GM12878 (cell line): Measurements from ENCODE around the gene ACVR1. TPM values are rescaled to one million over a fixed set of nuclear protein-coding genes. Genes with fewer than 3 reads are reported as not detected.

Experiments used
- ATAC-seq: fragments of 200-7000 bp; cut with Tn5 transposase; 3 replicates; pipeline ENCODE4 v1.9.1; 2020; ENCODE audit warnings: mild to moderate bottlenecking, moderate library complexity
- BruUV-seq: library from RNA; stranded (reverse); fragments of 400-500 nt; replicated peaks from 2 replicates; lab custom pipeline; 2021; lab: Mats Ljungman, UMichigan
- CTCF ChIA-PET: fragments of 300-600 bp; sonication (Branson Sonifier 250); formaldehyde crosslinking; extraction: SDS; loops from one replicate; lab custom pipeline; 2021; ENCODE audit warnings: inconsistent platforms; lab: Yijun Ruan, JAX
- POLR2A ChIA-PET: fragments of 350-600 bp; formaldehyde crosslinking; extraction: SDS; loops from one replicate; lab custom pipeline; 2021; ENCODE audit warnings: inconsistent platforms; lab: Charles Lee
- RAD21 ChIA-PET: fragments of 300-600 bp; sonication (Branson Sonifier 250); formaldehyde crosslinking; loops from one replicate; lab custom pipeline; 2023; ENCODE audit warnings: antibody characterized with exemption; ENCODE audit not compliant: unreplicated experiment; lab: Charles Lee
- SMC1A ChIA-PET: fragments of 300-600 bp; sonication (Branson Sonifier 250); formaldehyde crosslinking; loops from one replicate; lab custom pipeline; 2023; ENCODE audit not compliant: unreplicated experiment, uncharacterized antibody; lab: Charles Lee
- DNase-seq: peaks from one replicate; pipeline ENCODE4 v3.0.0-alpha.2; 2011; ENCODE audit warnings: low read depth, low spot score
- FAIRE-seq: peaks from 3 replicates; lab custom pipeline; 2011; peaks lifted over from hg19 to GRCh38; lab: Jason Lieb, UNC
- H2AFZ ChIP-seq: 2 replicates; pipeline ENCODE4 v1.6.0; 2011; ENCODE audit warnings: low read depth, low read length, control low read depth; ENCODE audit not compliant: control insufficient read depth
- H3K27ac ChIP-seq: 2 replicates; pipeline ENCODE4 v1.5.1; 2011; ENCODE audit warnings: control low read depth; ENCODE audit not compliant: control insufficient read depth, insufficient read depth
- H3K27me3 ChIP-seq, 2 experiments: replicated peaks in 1 of 2; 2 replicates each; pipeline versions ENCODE4 v1.6.0 to v1.6.1; 2011; ENCODE audit warnings: low read length in 1 of 2; ENCODE audit not compliant: control insufficient read depth in 2 of 2, insufficient read depth in 2 of 2
- H3K36me3 ChIP-seq, 2 experiments: 2 replicates each; pipeline ENCODE4 v1.5.1; 2011; ENCODE audit warnings: low read length in 1 of 2; ENCODE audit not compliant: control insufficient read depth in 2 of 2, insufficient read depth in 2 of 2
- H3K4me1 ChIP-seq: 2 replicates; pipeline ENCODE4 v1.6.1; 2011; ENCODE audit warnings: mild to moderate bottlenecking, low read length, moderate library complexity, mixed read lengths; ENCODE audit not compliant: control insufficient read depth, insufficient read depth
- H3K4me2 ChIP-seq: 2 replicates; pipeline ENCODE4 v1.6.0; 2011; ENCODE audit warnings: control low read depth; ENCODE audit not compliant: control insufficient read depth, insufficient read depth
- H3K4me3 ChIP-seq: fragments of 200-600 bp; sonication (generic); 2 replicates; pipeline ENCODE4 v1.5.1; 2016
- H3K79me2 ChIP-seq: 2 replicates; pipeline ENCODE4 v1.6.0; 2011; ENCODE audit warnings: low read length; ENCODE audit not compliant: control insufficient read depth, insufficient read depth
- H3K9ac ChIP-seq: 2 replicates; pipeline ENCODE4 v1.8.0; 2011; ENCODE audit warnings: low read length, control low read depth, mixed read lengths; ENCODE audit not compliant: control insufficient read depth, insufficient read depth
- H3K9me3 ChIP-seq: replicated peaks from 3 replicates; pipeline ENCODE4 v1.5.1; 2011; ENCODE audit warnings: mild to moderate bottlenecking, low read length; ENCODE audit not compliant: control insufficient read depth, insufficient read depth
- H4K20me1 ChIP-seq: 2 replicates; pipeline ENCODE4 v1.6.0; 2011; ENCODE audit not compliant: control insufficient read depth, insufficient read depth
- BCL11A ChIP-seq: IDR thresholded peaks from 2 replicates; pipeline ENCODE4 v1.6.1; 2011; ENCODE audit warnings: low read depth, low read length
- BCLAF1 ChIP-seq: fragments of 450-650 bp; IDR thresholded peaks from 2 replicates; pipeline ENCODE4 v1.6.1; 2017; ENCODE audit warnings: antibody characterized with exemption, mild to moderate bottlenecking, moderate library complexity
- BRCA1 ChIP-seq: IDR thresholded peaks from 2 replicates; pipeline ENCODE4 v1.6.1; 2011; ENCODE audit warnings: low read depth, low read length, improper control_type of control experiment
- CTCF ChIP-seq, 3 experiments: IDR thresholded peaks in 2 of 3; conservative IDR thresholded peaks in 1 of 3; 2 replicates each; pipeline ENCODE4 v1.5.1; 2011; ENCODE audit warnings: low read depth in 3 of 3, low read length in 3 of 3, mild to moderate bottlenecking in 3 of 3, control low read depth in 2 of 3, moderate library complexity in 2 of 3, inconsistent platforms in 1 of 3, mixed read lengths in 1 of 3; ENCODE audit not compliant: control insufficient read depth in 2 of 3, insufficient read depth in 1 of 3; ENCODE audit errors: extremely low read depth in 1 of 3
- ESRRA ChIP-seq: IDR thresholded peaks from 2 replicates; pipeline ENCODE4 v1.6.1; 2012; ENCODE audit warnings: mild to moderate bottlenecking, low read length, improper control_type of control experiment
- HDAC2 ChIP-seq: fragments of 200-600 bp; sonication (generic); IDR thresholded peaks from 2 replicates; pipeline ENCODE4 v1.6.1; 2017
- HDAC6 ChIP-seq: fragments of 200-600 bp; sonication (generic); IDR thresholded peaks from one replicate; pipeline ENCODE4 v1.8.0; 2017; ENCODE audit warnings: antibody characterized with exemption; ENCODE audit not compliant: unreplicated experiment
- HSF1 ChIP-seq: fragments of 150-350 bp; IDR thresholded peaks from 2 replicates; pipeline ENCODE4 v1.6.1; 2014; ENCODE audit warnings: mild to moderate bottlenecking, low read depth, low read length
- PAX5 ChIP-seq: IDR thresholded peaks from 2 replicates; pipeline ENCODE4 v1.6.1; 2011; ENCODE audit warnings: low read depth, low read length, borderline replicate concordance
- PRDM15 ChIP-seq: fragments of 450-650 bp; formaldehyde crosslinking; IDR thresholded peaks from 2 replicates; pipeline ENCODE4 v1.4.0; 2020; ENCODE audit warnings: mild to moderate bottlenecking, moderate library complexity
- RELA ChIP-seq: fragments of 450-650 bp; IDR thresholded peaks from 2 replicates; pipeline ENCODE4 v1.8.0; 2014; ENCODE audit warnings: borderline replicate concordance; ENCODE audit not compliant: partially characterized antibody
- SMAD5 ChIP-seq: IDR thresholded peaks from 2 replicates; pipeline ENCODE4 v1.6.1; 2016; ENCODE audit warnings: antibody characterized with exemption, low read depth
- SREBF1 ChIP-seq: IDR thresholded peaks from 2 replicates; pipeline ENCODE4 v1.6.1; 2012; ENCODE audit warnings: mild to moderate bottlenecking, low read length
- ZNF384 ChIP-seq: IDR thresholded peaks from 2 replicates; pipeline ENCODE4 v1.6.1; 2012; ENCODE audit warnings: low read depth, mild to moderate bottlenecking, low read length, improper control_type of control experiment, borderline replicate concordance
- ZZZ3 ChIP-seq: IDR thresholded peaks from 2 replicates; pipeline ENCODE4 v1.6.1; 2011; ENCODE audit warnings: low read depth; ENCODE audit not compliant: control insufficient read depth, insufficient read length
- WGBS: methylation state at CpG from one replicate; pipeline ENCODE4 v1.1.6; 2016; ENCODE audit warnings: low lambda C conversion rate; ENCODE audit not compliant: insufficient replicate concordance, insufficient coverage; ENCODE audit errors: missing lambda C conversion rate; 5-methylcytosine and 5-hydroxymethylcytosine counted together
- in situ Hi-C: fragments of 300-500 bp; cut with MboI; formaldehyde crosslinking; loops from 9 replicates; pipeline ENCODE4 v1.14.3; 2018; ENCODE audit warnings: mixed read lengths
- intact Hi-C: fragments of 100-400 bp; cut with micrococcal nuclease; formaldehyde crosslinking; loops from one replicate; pipeline ENCODE4 v1.14.2; 2022; ENCODE audit not compliant: unreplicated experiment
- polyA plus RNA-seq, 11 experiments: library from polyadenylated mRNA; depleted of rRNA in 4 of 11; unstranded in 6 of 11; stranded (reverse) in 5 of 11; fragments of >200 nt; fragmentation: Nextera tagmentation in 4 of 11; fragmentation: Illumina TruSeq in 1 of 11; extraction: Ambion mirVana in 4 of 11; extraction: Trizol in 1 of 11; gene quantifications; 1 replicate in 1 of 11; 2 replicates in 10 of 11; pipeline versions ENCODE4 v1.2.1 to v1.2.3, GENCODE V29; 2011 to 2016; ENCODE audit warnings: inconsistent platforms in 2 of 11, missing spikeins in 2 of 11, low read depth in 1 of 11
- total RNA-seq, 4 experiments: library from RNA; depleted of rRNA in 3 of 4; stranded (reverse); fragments of >200 nt in 3 of 4; fragmentation: Illumina TruSeq in 1 of 4; extraction: Trizol in 1 of 4; gene quantifications; 2 replicates each; pipeline versions ENCODE4 v1.2.1 to v1.2.3, GENCODE V29; 2013 to 2021

The ACVR1 gene
- total and polyA plus RNA-seq, 10 of the 15 experiments (the other 5 are each of a cell fraction or from before 2014, with no cell fraction given), result 0.06 to 0.24 (median 0.14) TPM; not detected in 4

- ChIA-PET RAD21 (no interaction called here), CTCF (no interaction called here), SMC1A (no interaction called here), POLR2A (no interaction called here)
- no peaks in the 10 kb centered on the region for H3K4me1 ChIP-seq
- no peak for ATAC-seq
- no peaks in the 10 kb centered on the region for H3K36me3 ChIP-seq
- WGBS, result 26% methylated on average over 1 of the region's 1 CpG
- H4K20me1 ChIP-seq, result no peaks in the 10 kb centered on the region
- no peak for DNase-seq
- intact Hi-C loops (no loop called here), in situ Hi-C loops (no loop called here)
- no peaks in the 10 kb centered on the region for H3K79me2 ChIP-seq
- H2AFZ ChIP-seq, result no peak overlapping the region
- no peak overlapping the region for H3K4me2 ChIP-seq
- H3K27me3 ChIP-seq, result no peaks in the 10 kb centered on the region
- BruUV-seq, result no TSS peak
- FAIRE-seq, result no peak
- no peak overlapping the region for H3K4me3 ChIP-seq
- no peak overlapping the region for H3K9ac ChIP-seq
- H3K9me3 ChIP-seq, result no peaks in the 10 kb centered on the region; the same call in 2 of the 3 replicates
- no peak overlapping the region for H3K27ac ChIP-seq
- no peak for TF ChIP-seq SMAD5
- no peak for TF ChIP-seq ESRRA
- TF ChIP-seq BRCA1, result no peak
- no peak for TF ChIP-seq HSF1
- TF ChIP-seq BCLAF1, result no peak
- no peak for TF ChIP-seq CTCF (IDR thresholded peaks at IDR 0.05 in 2 of 3, conservative IDR thresholded peaks at IDR 0.05 in 1 of 3; ENCODE audit: control insufficient read depth in 2 of 3, extremely low read depth in 1 of 3, insufficient read depth in 1 of 3, low read depth in 3 of 3, low read length in 3 of 3)
- TF ChIP-seq PRDM15, result no peak
- TF ChIP-seq HDAC6, result no peak
- TF ChIP-seq BCL11A, result no peak
- TF ChIP-seq SREBF1, result no peak
- no peak for TF ChIP-seq ZNF384
- no peak for TF ChIP-seq ZZZ3
- no peak for TF ChIP-seq RELA
- no peak for TF ChIP-seq HDAC2
- TF ChIP-seq PAX5, result no peak
Observed at GRCh38 chr2:157735532-157735931, 140.6 kb downstream of the ACVR1 start.
